ENCODE data around the gene NR1I3.
"Not testable (repeated sequence)": the region's sequence is repeated elsewhere in the genome, so short reads cannot be mapped to it uniquely, and the experiment has no call there.

NR1I3 gene

GRCh38 chr1:161250829-161251228 is 12.8 kb upstream of the NR1I3 start:
- DNase-seq (ENCODE audit: low read depth in 3 of 3) = no peak

GRCh38 chr1:161250100-161250499 is 12.1 kb upstream of the NR1I3 start:
- DNase-seq (ENCODE audit: low read depth in 3 of 3) = not testable (repeated sequence)

- no peak for DNase-seq (ENCODE audit: low read depth in 3 of 3)
Measured at GRCh38 chr1:161244888-161245287, 6.9 kb upstream of the NR1I3 start.

- no peak for DNase-seq (ENCODE audit: low read depth in 3 of 3)
Measured at GRCh38 chr1:161242313-161242712, 4.3 kb upstream of the NR1I3 start.

- no peak for DNase-seq (ENCODE audit: low read depth in 3 of 3)
Measured at GRCh38 chr1:161241682-161242081, 3.7 kb upstream of the NR1I3 start.

GRCh38 chr1:161235957-161236775 is 1.8 kb downstream of the NR1I3 start:
- no peak for DNase-seq (ENCODE audit: low read depth in 3 of 3)

GRCh38 chr1:161233102-161233501 is 4.9 kb downstream of the NR1I3 start:
- DNase-seq (ENCODE audit: low read depth in 3 of 3) = no peak

- DNase-seq (ENCODE audit: low read depth in 3 of 3) = no peak
Measured at GRCh38 chr1:161230762-161231161, 7.2 kb downstream of the NR1I3 start.

- no peak for DNase-seq (ENCODE audit: low read depth in 3 of 3)
Measured at GRCh38 chr1:161229896-161230295, 8.1 kb downstream of the NR1I3 start.

- no peak for DNase-seq (ENCODE audit: low read depth in 3 of 3)
Measured at GRCh38 chr1:161228032-161228431, 10.0 kb downstream of the NR1I3 start.

- DNase-seq (ENCODE audit: low read depth in 3 of 3) = peak; percentile 75 to 91 (median 89)
Measured at GRCh38 chr1:161227196-161227871, 10.7 kb downstream of the NR1I3 start.

GRCh38 chr1:161226759-161227158 is 11.2 kb downstream of the NR1I3 start:
- DNase-seq (ENCODE audit: low read depth in 3 of 3) = no peak

GRCh38 chr1:161226320-161226711 is 11.7 kb downstream of the NR1I3 start:
- DNase-seq (ENCODE audit: low read depth in 3 of 3) = no peak

- DNase-seq (ENCODE audit: low read depth in 3 of 3) = peak; percentile 72 to 90 (median 77)
Measured at GRCh38 chr1:161225534-161226319, 12.3 kb downstream of the NR1I3 start, which contains the start of gene TOMM40L. Gene TOMM40L, plus strand, starts transcription at chr1:161226060. Its CDS starts 430 bp downstream, at chr1:161226490.

- DNase-seq (ENCODE audit: low read depth in 3 of 3) = no peak
Measured at GRCh38 chr1:161225178-161225533, 12.8 kb downstream of the NR1I3 start.

GRCh38 chr1:161224695-161225087 is 13.3 kb downstream of the NR1I3 start:
- not testable (repeated sequence) for DNase-seq (ENCODE audit: low read depth in 3 of 3)

GRCh38 chr1:161223805-161224694 is 14.0 kb downstream of the NR1I3 start:
- no peak for DNase-seq (ENCODE audit: low read depth in 3 of 3)

- no peak for DNase-seq (ENCODE audit: low read depth in 3 of 3)
Measured at GRCh38 chr1:161222175-161223019, 15.6 kb downstream of the NR1I3 start.

GRCh38 chr1:161220002-161220401 is 18.0 kb downstream of the NR1I3 start:
- DNase-seq (ENCODE audit: low read depth in 3 of 3) = no peak
